GM19438 (cell line): ENCODE results near the gene SORCS1.
"Not testable (repeated sequence)": the region's sequence is repeated elsewhere in the genome, so short reads cannot be mapped to it uniquely, and the experiment has no call there.

Experiments used
- ATAC-seq: cut with Tn5 transposase; IDR thresholded peaks from one replicate; pipeline ENCODE4 v1.9.1; 2021; ENCODE audit warnings: low read depth; ENCODE audit not compliant: unreplicated experiment

Gene SORCS1

GRCh38 chr10:106956216-106956915 lies 208.1 kb downstream of the SORCS1 start:
- no peak for ATAC-seq

DNA sequence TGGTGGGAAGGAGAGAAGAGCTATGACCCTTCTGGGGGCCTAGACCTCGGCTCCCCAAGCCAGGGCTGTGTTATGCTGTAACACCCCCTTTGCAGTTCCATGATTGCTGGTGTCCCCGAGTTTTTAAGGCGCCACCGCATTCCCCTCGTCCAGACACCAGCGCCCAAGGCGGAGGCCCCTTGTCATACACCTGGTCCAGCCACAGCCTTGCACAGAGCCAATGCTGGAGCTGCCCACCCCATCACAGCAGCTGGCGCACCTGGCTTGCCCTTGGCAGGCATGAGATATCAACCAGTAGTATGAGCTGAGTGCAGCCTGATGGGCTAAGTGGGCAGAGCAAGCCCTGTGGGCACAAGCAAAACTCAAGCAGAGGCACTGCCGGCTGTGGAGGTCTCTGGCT lies 209.4 kb downstream of the SORCS1 start:
- ATAC-seq = no peak

- ATAC-seq = no peak
Measured at GRCh38 chr10:106952033-106952432, 212.5 kb downstream of the SORCS1 start.

DNA sequence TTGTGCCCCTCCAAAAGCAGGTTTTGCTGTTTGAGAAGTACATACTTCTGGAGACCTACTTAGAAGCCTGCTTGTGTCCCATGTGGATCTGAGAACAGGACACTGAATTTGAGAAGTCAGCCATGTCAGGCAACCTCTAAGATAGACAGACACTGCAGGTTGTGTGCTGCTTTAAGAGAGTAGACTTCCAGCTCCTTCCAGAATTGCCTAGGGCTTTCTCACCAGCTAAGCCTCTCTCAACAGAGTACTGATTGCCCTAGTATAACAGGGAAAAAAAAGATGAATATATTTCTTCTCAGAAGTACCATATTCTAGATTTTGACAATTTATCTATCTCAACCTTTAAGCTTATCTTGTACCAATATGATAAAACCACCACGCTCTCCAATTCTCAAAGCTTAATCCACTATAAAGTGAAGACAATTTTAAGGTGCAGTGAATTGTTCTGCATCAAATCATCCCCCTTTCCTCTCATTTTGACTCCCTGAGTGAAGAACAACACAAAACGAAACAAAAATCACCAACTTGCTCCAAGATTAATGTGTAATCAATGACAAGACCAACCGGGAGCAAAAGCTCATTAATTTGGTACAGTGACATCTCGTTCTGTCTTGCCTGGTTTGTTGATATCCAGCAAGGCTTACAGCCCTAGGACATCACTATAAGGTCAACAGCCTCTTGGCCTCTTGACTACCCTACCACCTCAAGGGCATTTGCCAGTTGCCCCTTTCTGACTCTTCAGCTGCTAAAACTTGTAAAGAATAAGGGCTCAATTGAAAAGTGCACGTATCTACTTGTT lies 214.6 kb downstream of the SORCS1 start:
- ATAC-seq = no peak

GRCh38 chr10:106947643-106948042 lies 216.9 kb downstream of the SORCS1 start:
- no peak for ATAC-seq

- no peak for ATAC-seq
Measured at GRCh38 chr10:106942035-106942662, 222.4 kb downstream of the SORCS1 start.

GRCh38 chr10:106941297-106942034 lies 223.0 kb downstream of the SORCS1 start:
- no peak for ATAC-seq

GRCh38 chr10:106938513-106938912 lies 226.0 kb downstream of the SORCS1 start:
- ATAC-seq = no peak

DNA sequence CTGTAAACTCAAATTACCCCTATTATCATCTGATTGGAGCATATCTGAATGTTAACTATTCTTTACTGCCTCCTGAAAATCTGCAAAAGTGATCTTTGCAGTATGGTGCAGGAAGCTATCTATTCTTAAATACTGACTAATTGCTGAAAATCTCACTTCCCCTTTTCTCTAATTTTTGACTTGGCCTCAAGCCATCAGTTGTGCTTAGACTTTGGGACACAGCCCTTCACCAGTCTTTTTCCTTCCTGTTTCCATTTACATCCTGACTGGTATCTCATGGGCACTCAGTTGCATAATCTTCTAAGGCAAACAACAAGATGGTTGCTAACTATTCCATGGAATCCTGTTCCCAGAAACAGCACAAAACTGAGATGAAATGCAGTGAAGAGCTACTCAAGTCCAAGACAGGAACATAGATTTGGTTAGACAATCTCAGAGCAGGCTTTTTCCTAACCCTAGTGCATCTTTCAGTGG lies 228.5 kb downstream of the SORCS1 start:
- ATAC-seq = peak; percentile 48

DNA sequence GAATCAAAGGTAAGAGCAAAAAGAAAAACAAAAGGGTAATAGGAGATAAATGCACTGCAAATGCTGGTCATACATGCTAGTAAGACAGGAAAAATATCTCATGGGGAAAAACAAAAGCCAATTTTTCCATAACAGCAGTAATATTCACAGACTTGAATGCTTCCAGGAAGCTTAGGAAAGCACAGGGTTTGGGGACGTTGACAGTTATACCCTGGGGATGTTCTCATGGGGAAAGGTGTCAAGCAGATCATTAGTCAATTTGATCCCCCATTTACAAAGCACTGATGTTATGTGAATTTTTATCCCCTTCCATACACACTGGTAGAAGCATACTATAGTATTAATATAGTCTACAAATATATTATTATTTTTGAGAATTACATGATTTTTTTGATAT lies 232.7 kb downstream of the SORCS1 start:
- ATAC-seq = no peak

DNA sequence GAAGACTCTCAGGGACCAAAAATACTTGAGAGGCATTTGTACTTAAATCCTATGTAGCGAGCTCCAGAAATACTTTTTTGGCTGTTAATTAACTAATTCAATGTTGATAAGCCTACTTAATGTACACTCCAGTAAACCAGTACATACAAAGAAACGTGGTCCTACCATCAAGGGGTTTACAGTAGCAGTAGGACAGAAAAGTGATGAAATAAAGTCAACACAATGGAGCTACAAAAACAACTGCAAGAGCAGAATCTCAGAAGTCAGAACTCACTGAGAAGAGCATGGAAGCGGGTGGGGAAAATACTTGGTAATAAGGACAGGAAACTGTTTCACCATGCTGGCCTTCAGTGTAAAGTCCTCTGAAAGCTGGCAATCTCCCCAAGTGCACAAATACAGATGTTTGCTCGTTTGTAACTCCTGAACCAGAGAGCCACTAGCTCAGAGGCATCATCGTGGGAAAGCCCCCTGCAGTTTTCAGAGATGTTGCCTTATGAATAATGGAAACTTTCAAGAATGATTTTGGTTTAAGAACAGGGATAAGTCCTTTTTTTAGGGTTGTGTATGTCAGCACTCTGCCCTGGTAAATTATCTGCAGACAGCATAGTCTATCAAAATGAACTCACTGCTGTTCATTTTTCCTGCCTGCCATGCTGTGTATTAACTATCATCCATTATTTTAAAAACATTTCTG lies 233.2 kb downstream of the SORCS1 start:
- peak; percentile 65 for ATAC-seq

GRCh38 chr10:106930751-106931150 lies 233.8 kb downstream of the SORCS1 start:
- ATAC-seq = no peak

DNA sequence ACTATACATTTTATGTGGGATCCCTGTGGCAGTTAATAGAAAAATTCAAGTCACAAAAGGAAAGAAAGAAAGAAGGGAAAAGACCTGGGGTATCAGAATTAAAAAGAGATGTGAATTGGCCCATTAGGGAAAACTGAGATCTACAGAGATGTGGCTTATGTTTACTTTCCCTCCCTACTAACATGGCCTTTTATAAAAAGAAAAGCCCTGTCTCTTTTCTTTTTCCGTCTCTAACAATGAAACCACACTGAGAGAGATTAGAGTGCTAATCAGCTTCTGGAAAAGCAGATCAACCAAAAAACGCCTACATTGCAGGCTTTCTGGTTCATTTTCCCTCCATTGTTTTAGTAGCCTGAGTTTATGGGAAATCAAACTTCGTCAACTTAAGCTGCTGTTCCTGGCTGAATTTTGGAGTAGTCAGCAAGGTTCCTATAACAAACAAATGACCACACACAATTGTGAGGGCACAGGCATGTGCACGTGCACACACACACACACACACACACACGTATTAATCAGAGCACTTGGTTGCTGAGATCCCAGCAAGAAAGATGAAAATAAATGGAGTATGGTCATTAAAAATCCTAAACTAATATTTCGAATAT lies 235.1 kb downstream of the SORCS1 start:
- ATAC-seq = no peak

- not testable (repeated sequence) for ATAC-seq
Measured at GRCh38 chr10:106928151-106928550, 236.4 kb downstream of the SORCS1 start.

GRCh38 chr10:106925191-106925590 lies 239.3 kb downstream of the SORCS1 start:
- no peak for ATAC-seq

DNA sequence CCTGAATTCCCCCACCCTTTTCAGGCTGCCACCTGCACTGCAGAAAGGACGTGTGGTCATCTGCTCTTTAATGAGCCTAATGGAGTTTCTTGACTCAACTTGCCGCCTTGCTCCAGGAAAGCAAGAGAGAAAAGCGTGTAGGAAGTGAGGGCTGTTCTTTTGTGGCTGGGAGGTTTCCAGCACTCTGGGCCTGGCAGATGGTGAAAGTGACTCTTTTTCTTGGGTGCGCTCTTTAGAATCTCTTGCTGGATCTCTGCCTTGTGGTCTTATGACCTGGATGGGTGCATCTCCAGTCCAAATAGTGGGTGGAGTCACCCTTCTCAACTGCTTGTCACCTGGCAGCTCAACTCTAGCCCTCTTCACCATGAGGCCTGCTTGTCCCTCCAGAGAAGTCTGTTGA lies 244.0 kb downstream of the SORCS1 start:
- no peak for ATAC-seq

GRCh38 chr10:106919871-106920282 lies 244.6 kb downstream of the SORCS1 start:
- peak; percentile 55 for ATAC-seq

GRCh38 chr10:106917452-106918055 lies 247.0 kb downstream of the SORCS1 start:
- ATAC-seq = no peak

GRCh38 chr10:106914016-106914415 lies 250.5 kb downstream of the SORCS1 start:
- ATAC-seq = no peak
